RPMI7951 (cell line): ENCODE results near the gene ARPC1A. TPM values are rescaled to one million over a fixed set of nuclear protein-coding genes. Genes with fewer than 3 reads are reported as not detected.
"Not testable (repeated sequence)": the region's sequence is repeated elsewhere in the genome, so short reads cannot be mapped to it uniquely, and the experiment has no call there.

Experiments
- DNase-seq: peaks from one replicate; pipeline ENCODE4 v3.0.0-alpha.2; 2012; ENCODE audit warnings: low read depth
- total RNA-seq: library from RNA; depleted of rRNA; stranded (reverse); fragments of >200 nt; shearing (Covaris generic); gene quantifications from 2 replicates; pipeline ENCODE4 v1.2.3, GENCODE V29; 2014; rRNA removed

Gene ARPC1A
- total RNA-seq = 251 and 266 TPM in 2 replicates

DNA sequence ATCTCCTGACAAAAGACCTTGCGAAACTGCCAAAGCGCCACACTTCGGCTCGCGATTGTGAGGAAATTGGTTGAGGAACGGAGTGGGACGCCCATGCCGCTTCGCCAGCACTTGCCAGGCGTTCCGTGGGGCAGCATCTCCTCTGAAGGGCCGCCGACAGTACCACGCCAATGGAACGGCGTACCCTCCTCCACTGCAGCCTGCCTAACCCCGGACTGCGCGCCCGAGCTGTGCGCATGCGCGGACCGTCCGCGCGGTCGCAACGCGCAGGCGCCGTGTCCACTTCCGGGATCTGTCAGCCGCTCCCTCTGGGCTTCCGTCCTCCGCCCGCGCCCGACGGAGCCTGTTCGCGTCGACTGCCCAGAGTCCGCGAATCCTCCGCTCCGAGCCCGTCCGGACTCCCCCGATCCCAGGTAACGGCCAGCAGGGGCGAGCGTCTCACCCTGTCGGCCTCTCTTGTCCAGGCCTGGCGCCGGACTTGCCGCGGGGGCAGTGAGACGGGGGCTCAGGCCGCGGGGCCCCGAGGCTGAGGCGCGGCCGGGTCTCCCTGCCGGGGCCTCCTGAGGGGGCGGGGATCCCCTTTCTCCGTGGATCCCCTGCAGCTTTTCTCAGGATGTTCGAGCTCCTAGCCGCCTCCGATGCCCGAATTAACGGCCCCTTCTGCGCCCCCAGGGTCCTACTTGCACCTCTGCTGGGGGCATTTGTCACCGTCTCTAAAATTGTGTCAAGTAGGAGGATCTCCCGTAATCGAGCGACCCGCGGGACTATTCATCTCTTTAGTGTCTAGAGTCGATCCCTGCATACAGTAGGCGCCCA, at the start of gene ARPC1A:
Gene ARPC1A, plus strand, starts transcription at position 307 of the 816 bp plus-strand sequence. CDS start 7,456 bp downstream, outside the sequence.
- DNase-seq = peak; percentile 89

DNA sequence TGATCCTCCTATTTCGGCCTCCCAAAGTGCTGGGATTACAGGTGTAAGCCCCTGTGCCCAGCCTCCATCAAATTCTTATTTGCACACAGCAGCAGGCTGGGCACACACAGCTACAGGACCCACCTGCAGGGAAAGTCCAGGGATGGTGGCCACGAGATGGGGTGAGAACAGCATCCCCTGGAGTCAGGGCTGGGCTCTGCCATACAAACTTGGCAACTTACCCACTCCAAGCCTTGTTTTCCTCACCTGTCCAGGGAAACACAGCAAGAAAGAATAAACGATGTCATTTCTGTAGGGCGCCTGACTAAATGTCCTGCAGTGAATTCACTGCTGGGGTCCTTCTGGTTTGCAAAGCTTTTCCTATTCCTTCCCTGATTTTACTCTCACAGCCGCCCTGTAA, 47.5 kb upstream of the ARPC1A start:
- no peak for DNase-seq

DNA sequence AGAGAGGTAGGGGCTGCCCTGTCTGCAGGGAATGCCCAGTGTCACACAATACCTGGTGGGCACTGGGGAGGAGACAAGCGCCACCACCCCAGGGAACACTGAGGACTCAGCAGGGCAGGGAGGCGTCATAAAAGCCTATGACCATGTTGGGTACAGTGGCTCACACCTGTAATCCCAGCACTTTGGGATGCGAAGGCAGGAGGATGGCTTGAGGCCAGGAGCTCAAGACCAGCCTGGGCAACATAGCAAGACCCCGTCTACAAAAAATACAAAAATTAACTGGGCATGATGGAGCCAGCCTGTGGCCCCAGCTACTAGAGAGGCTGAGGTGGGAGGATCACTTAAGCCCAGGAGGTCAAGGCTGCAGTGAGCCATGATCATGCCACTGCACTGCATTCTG, 41.5 kb upstream of the ARPC1A start:
- DNase-seq = not testable (repeated sequence)

DNA sequence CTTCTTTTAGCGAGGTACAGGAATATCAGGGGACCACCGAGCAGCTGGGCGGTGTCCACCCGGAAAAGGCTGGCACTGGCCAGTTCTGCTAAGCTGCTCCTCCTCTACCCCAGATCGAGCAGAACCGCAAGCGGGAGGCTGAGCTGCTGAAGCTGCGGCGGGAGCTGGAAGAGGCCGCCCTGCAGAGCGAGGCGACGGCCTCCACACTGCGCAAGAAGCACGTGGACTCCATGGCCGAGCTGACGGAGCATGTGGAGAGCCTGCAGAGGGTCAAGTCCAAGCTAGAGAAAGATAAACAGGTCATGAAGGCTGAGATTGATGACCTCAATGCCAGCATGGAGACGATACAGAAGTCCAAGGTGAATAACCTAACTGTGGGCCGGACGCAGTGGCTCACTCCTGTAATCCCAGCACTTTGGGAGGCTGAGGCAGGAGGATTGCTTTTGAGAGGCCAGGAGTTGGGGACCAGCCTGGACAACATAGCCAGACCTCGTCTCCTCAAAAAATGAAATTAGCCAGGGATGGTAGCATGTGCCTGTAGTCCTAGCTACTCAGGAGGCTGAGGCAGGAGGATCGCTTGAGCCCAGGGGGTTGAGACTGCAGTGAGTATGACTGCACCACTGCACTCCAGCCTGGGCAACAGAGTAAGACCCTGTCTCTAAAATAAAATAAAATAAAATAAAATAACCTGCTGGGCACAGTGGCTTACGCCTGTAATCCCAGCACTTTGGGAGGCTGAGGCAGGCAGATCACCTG, 37.7 kb upstream of the ARPC1A start:
- no peak for DNase-seq

DNA sequence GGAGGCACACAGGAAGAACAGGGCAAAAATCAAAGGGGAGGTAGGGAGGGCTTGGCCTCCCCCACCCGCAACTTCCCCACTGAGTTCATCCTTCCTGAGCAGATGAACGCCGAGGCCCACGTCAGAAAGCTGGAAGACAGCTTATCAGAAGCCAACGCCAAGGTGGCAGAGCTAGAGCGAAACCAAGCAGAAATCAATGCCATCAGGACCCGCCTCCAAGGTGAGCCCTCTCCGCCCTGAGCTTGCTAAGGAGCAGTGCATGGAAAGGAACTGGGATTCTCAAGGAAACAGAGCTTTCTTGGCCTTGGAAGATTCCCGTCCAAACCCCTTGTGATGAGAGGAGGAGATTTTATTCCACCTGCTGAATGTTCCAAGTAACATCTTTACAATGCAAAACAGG, 36.5 kb upstream of the ARPC1A start:
- DNase-seq = no peak

DNA sequence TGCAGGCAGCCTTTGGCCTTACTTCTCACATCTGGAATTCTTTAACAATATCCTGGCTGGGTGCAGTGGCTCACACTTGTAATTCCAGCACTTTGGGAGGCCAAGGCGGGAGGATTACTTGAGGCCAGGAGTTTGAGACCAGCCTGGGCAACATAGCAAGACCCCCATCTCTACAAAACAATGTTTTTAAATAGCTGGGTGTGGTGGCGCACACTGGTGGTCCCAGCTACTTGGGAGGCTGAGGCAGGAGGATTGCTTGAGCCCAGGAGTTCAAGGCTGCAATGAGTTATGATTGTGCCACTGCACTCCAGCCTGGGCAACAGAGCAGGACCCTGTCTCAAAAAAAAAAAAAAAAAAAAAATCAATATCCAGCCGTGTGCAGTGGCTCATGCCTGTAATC, 35.5 kb upstream of the ARPC1A start:
- not testable (repeated sequence) for DNase-seq

DNA sequence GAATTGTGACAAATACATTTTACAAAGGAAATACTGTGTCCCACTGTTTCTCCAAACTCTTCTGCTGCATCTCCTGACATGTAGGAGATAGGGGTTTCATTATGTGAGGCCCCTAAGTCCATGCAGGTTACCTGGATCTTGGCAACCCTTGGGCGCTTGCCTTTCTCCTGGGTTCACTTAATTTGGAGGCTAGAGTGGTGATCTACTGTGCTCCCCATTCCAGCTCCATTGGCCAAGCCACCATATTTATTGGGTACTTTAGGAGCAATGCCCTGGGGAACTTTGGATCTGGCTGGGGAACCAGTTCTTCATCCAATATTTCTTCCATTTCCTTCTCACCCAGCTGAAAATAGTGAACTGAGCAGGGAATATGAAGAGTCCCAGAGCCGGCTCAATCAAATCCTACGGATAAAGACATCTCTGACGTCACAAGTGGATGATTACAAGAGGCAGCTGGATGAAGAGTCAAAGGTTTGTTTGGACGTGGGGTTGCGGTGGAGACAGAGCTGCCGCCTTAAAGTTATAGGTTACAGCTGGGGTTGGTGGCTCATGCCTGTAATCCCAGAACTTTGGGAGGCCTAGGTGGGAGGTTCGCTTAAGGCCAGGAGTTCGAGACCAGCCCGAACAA, 34.6 kb upstream of the ARPC1A start:
- DNase-seq = no peak

DNA sequence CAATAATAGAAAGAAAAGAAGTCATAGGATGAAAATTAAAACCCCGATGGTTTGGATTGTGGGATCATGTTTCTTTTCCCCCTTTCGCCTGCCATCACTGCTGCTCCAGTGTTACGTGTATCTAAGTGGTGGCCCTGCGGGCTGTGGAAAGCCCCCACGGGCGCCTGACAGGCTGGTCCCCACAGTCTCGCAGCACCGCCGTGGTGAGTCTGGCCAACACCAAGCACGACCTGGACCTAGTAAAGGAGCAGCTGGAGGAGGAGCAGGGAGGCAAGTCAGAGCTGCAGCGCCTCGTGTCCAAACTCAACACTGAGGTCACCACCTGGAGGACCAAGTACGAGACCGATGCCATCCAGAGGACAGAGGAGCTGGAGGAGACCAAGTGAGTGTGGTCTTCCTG, 33.6 kb upstream of the ARPC1A start:
- DNase-seq = no peak

DNA sequence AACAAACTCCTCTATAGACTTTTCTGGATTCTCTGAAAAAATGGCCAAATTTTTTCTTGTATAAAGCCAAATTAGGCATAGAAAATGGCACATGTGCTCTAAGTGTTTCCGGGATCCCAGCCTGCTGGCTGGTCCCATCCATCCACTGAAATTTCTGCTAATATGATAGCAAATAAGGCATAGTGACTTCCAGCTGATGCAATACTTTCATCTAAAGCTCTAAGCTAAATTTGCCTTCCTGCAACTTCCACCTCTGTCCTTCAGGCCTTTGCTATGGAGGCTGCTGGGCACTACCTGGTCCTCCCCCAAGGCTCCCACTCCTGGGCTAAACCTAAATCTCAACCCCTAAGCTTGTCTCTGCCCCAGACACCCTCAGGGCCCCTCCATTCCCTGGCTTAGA, 32.5 kb upstream of the ARPC1A start:
- DNase-seq = no peak

DNA sequence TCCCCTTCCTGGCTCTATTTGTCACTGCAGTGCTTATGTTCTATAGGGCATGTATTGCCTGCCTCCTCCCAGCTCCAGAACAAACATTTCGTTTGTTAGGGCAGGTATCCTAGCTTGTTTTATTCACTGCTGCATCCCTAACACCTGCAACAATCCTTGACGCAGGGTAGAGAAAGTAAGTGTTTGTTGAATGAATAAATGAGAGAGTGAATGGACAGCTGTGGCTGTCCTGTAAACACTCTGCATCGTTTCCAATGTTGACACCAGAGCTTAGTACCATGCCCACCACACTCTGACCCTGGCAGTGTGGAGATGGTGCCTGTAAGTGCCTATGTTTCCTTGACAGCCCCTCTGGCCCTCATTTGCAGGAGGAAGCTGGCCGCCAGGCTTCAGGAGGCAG, 32.0 kb upstream of the ARPC1A start:
- DNase-seq = no peak

DNA sequence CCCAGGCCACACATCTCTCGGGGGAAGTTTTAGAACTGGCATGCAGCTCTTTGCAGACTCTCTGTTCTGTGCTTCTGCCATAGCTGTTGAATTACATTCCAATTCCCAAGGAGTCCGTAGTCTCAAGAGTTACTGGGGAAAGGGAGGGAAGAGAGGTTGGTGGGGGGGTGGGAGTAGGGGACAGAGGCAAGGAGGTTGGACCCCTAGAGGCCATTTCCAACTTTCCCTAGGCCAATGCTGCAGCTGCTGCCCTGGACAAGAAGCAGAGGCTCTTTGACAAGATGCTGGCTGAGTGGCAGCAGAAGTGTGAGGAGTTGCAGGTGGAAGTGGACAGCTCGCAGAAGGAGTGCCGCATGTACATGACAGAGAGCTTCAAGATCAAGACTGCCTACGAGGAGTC, 29.2 kb upstream of the ARPC1A start:
- no peak for DNase-seq

DNA sequence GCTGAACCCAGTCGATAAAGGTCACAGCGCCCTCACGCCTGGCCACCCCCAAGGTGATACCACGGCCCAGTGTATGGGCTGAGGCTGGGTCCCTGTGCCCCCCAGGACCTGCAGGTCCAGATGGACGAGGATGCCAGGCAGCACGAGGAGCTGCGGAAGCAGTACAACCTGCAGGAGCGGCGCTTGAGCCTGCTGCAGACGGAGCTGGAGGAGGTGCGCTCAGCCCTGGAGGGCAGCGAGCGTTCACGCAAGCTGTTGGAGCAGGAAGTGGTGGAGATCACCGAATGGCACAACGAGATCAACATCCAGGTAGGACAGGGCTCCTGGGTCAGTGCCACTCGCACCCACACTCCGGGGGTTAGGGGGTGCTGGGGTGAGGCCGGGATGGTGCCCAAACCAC, 24.2 kb upstream of the ARPC1A start:
- DNase-seq = no peak

DNA sequence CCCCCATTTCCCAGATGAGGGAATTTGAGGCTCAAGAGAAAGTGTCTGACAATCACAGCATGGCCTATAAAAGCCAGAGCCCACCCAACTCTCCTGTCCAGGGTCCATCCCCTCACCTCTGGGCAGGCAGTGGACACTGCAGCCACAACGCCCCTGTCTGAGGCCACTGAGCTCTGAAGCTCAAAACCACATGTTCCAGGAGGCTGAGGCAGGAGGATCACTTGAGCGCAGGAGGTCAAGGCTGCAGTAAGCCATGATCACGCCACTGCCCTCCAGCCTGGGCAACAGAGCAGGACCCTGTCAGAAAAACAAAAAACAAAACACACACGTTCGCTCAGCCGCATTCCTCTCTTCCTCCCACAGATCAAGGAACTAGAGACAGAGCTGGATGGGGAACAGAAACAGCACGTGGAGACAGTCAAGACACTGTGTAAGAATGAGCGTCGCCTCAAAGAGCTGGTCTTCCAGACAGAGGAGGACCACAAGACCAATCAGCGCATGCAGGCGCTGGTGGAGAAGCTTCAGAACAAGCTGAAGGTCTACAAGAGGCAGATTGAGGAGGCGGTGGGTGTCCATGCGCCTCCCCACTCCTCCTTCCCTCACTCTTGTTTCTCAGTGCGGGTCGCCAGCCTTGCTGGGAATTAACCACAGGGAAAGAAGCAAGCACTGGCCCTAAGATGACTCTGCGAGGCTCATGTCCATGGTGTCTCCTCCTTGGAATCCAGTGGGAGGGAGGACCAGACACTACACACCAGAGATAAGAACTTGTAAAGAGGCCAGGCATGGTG, 20.0 kb upstream of the ARPC1A start:
- no peak for DNase-seq

DNA sequence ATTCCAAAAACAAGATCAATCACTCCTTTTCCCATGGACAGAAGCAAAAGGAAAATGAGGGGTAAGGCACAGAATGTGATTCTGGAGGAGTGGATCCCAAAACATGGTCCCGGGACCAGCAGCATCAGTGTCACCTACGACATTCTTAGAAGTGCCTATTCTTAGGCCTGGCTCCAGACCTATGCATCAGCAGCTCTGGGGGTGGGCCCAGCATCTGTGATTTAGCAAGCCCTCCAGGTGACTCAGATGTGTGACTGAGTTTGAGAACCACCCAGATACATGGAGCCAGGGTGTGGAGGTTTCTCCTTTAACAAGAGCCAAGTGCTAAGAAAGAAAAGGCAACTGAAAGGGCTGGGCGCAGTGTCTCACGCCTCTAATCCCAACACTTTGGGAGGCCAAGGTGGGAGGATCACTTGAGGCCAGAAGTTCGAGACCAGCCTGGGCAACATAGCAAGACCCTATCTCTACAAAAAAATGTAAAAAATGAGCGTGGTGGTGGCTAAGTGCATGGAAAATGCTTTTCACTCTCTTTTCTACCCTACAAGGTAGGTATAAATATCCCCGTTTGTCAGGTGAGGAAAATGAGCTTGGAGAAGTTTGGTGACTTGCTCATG, 17.1 kb upstream of the ARPC1A start:
- peak; percentile 34 for DNase-seq

DNA sequence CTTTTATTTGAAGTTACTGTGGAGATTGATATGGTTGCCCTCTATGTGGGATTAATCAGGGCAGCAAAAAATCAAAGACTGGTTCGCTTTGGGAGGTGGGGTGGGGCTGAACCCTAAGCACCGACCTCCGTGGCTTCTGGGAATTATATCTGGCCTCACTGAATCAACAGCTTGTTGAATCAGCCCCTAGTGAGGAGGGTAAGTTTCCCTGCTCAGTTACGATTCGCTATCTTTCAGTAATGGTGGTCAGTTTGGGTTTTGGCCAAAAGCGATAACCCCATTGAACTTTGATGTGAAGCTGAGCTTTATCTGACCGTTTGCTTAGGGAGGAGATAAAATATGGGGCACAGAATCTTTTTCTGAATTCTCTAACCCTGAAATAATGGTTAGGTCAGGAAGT, 16.6 kb upstream of the ARPC1A start:
- DNase-seq = no peak

DNA sequence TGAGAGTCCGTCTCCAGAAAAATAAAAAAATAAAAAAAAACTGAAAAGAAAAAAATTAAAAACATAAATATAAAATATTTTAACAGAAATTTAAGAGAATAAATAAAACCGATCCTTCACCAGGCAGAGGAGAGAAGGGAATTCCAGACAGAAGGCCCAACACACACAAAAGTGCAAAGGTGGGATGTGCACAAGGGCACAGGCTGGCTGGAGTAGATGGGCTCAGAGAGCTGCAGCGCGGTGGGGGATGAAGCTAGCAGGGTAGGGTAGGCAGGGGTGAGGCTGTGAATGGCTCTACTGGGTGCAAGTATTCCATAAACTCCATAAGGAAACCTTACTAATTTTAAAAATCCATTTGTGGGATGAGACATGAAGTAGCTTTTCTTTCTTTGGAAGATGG, 15.7 kb upstream of the ARPC1A start:
- DNase-seq = no peak

DNA sequence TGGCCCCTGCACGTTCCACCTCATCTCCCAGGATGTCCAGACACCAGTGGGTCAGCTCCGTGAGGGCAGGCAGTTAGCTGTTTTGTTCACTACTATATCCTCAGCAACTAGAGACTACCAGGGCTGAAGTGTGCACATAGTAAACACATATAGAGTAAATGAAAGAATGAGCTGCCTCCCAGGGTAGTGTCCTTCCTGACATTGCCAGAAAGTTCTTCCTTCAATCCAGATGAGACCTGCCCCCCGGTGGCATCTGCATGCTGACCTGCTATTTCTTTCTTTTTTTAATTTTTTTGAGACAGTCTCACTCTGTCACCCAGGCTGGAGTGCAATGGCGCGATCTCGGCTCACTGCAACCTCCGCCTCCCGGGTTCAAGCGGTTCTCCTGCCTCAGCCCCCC, 14.0 kb upstream of the ARPC1A start:
- DNase-seq = peak; percentile 44

DNA sequence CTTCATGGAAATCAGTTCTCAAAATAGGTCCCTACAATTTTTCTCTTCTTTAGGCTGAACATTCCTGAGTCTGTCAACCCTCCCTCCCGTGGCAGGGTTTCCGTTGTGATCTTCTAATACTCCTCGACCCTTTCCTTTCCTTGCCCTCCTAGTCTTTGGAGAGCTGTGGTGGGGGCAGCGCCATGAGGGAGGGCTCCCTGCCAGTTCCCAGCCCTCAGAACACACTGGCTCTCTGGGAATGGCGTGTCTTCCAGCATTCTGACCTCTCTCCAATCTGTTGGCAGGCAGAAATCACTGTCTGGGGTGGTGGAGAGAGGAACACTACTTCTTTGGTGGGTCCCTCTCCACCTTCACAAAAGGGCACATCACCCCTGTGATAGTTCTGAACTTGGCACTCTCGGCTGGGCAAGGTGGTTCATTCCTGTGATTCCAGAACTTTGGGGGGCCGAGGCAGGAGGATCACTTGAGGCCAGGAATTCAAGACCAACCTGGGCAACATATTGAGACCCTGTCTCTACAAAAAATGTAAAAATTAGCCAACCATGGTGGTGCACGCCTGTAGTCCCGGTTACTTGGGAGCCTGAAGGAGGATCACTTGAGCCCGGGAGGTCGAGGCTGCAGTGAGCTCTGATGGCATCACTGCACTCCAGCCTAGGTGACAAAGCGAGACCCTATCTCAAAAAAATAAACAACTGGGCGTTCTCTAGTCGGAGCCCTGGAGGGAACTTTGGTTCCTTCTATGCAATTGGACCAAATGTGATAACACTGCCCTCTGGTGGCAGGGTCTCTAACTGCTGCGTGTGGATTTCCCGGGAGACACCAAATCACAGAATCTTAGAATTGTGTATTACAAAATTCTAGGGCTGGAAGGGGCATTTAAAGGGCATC, 13.1 kb upstream of the ARPC1A start:
- peak; percentile 62 for DNase-seq

DNA sequence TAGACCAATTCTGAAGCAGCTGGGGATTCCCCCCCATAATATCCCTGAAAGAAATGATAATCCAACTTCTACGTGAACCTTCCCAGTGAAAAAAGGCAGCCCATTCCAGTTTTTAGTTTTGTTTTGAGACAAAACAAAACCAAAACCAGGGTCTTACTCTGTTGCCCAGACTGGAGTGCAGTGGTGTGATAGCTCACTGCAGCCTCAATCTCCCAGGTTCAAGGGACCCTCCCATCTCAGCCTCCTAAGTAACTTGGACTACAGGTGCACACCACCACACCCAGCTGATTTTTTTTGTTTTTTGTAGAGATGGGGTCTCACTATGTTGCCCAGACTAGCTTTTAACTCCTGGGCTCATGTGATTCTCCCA, 12.5 kb upstream of the ARPC1A start:
- DNase-seq = no peak

DNA sequence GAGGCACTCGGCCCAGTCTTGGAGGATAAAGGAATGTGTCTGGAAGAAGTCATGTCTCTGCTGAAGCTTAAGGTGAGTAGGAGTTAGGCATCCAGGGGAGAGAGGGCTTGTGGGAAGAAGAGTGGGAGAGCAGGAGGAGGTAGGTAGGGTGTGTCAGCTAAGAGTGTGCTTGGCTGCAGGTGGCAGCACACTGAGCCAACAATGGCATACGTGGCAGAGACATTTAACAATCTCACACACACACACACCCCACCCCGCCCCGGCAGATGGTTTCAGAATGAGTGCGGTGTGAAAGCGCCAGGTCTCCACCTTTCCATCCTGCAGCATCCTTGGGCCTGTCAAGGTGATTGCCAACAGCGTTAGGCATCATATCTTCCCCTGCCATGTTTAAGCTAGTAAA, 11.2 kb upstream of the ARPC1A start:
- DNase-seq = no peak

DNA sequence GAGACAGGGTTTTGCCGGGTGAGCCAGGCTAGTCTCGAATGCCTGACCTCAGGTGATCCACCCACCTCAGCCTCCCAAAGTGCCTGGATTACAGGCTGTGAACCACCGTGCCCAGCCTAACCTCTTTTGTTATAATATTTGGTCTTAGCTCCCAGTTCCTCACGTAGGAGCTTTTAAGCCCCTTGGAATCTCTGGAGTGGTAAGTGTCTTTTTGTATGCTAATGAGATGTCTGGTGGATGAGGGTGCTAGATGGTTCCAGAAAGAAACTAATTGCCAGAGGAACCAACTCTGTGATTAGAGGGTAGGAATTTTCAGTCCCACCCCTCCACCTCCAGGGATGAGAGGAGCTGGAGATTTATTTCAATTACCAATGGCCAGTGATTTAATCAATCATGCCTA, 5.3 kb upstream of the ARPC1A start:
- DNase-seq = no peak
